ENCODE data around the gene EDC4.

DNA sequence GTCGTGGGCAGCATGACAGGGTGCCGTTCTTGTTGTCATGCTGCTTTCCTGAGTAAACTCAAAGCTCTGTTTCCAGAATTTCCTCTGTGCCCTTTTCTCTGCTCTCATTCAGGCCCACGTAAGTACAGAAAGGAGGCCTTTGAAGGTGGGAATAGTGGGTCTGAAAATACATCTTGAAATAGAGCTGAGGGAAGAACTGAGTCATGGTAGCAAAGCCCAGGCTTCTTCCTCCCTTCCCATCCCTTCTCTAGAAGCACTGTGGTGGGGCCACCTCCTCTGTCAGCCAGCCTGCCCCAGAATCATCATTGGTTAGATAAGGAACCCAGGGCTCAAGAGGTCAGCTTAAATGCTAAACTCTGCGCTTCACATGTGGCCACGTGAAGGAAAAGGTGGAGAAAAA lies 49.4 kb downstream of the EDC4 start:
- TF ChIP-seq CTCF (tag by site-specific recombination; IDR thresholded peaks at IDR 0.05): no peak
- no peak for TF ChIP-seq BCL11A (tag by site-specific recombination; IDR thresholded peaks at IDR 0.05; ENCODE audit: low read depth)
- no peak for TF ChIP-seq ZNF324 (tag by site-specific recombination; IDR thresholded peaks at IDR 0.05)
- no peak for TF ChIP-seq ZBTB7A (tag by site-specific recombination; IDR thresholded peaks at IDR 0.05; ENCODE audit: low read depth)
- TF ChIP-seq ZNF274 (IDR thresholded peaks at IDR 0.05; ENCODE audit: low read length): no peak
- TF ChIP-seq ZNF274 (tag by site-specific recombination; IDR thresholded peaks at IDR 0.05; ENCODE audit: borderline replicate concordance): no peak
- TF ChIP-seq, protein P1, sequence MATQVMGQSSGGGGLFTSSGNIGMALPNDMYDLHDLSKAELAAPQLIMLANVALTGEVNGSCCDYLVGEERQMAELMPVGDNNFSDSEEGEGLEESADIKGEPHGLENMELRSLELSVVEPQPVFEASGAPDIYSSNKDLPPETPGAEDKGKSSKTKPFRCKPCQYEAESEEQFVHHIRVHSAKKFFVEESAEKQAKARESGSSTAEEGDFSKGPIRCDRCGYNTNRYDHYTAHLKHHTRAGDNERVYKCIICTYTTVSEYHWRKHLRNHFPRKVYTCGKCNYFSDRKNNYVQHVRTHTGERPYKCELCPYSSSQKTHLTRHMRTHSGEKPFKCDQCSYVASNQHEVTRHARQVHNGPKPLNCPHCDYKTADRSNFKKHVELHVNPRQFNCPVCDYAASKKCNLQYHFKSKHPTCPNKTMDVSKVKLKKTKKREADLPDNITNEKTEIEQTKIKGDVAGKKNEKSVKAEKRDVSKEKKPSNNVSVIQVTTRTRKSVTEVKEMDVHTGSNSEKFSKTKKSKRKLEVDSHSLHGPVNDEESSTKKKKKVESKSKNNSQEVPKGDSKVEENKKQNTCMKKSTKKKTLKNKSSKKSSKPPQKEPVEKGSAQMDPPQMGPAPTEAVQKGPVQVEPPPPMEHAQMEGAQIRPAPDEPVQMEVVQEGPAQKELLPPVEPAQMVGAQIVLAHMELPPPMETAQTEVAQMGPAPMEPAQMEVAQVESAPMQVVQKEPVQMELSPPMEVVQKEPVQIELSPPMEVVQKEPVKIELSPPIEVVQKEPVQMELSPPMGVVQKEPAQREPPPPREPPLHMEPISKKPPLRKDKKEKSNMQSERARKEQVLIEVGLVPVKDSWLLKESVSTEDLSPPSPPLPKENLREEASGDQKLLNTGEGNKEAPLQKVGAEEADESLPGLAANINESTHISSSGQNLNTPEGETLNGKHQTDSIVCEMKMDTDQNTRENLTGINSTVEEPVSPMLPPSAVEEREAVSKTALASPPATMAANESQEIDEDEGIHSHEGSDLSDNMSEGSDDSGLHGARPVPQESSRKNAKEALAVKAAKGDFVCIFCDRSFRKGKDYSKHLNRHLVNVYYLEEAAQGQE (tag by site-specific recombination; IDR thresholded peaks at IDR 0.05): no peak
- no peak for TF ChIP-seq ZFP41 (tag by site-specific recombination; IDR thresholded peaks at IDR 0.05; ENCODE audit: borderline replicate concordance)
- TF ChIP-seq, protein P2, sequence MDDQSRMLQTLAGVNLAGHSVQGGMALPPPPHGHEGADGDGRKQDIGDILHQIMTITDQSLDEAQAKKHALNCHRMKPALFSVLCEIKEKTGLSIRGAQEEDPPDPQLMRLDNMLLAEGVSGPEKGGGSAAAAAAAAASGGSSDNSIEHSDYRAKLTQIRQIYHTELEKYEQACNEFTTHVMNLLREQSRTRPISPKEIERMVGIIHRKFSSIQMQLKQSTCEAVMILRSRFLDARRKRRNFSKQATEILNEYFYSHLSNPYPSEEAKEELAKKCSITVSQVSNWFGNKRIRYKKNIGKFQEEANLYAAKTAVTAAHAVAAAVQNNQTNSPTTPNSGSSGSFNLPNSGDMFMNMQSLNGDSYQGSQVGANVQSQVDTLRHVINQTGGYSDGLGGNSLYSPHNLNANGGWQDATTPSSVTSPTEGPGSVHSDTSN (CRISPR knock-in tag; IDR thresholded peaks at IDR 0.05): no peak
